MCF 10A (cell line): ENCODE data around the gene STAC3. TPM values are rescaled to one million over a fixed set of nuclear protein-coding genes. Genes with fewer than 3 reads are reported as not detected.

Experiments used
- BruUV-seq: library from RNA; stranded (reverse); fragments of 400-500 nt; replicated peaks from 2 replicates; lab custom pipeline; 2021; lab: Mats Ljungman, UMichigan
- CTCF ChIA-PET: fragments of 300-600 bp; sonication (Branson Sonifier 250); formaldehyde crosslinking; extraction: SDS; loops from one replicate; lab custom pipeline; 2021; ENCODE audit warnings: antibody characterized with exemption, inconsistent platforms; lab: Yijun Ruan, JAX
- POLR2A ChIA-PET: fragments of 300-600, 350-650 bp; sonication (Branson Sonifier 250); formaldehyde crosslinking; extraction: SDS; loops from one replicate; lab custom pipeline; 2020; ENCODE audit warnings: antibody characterized with exemption, inconsistent platforms; lab: Yijun Ruan, JAX
- DNase-seq: peaks from one replicate; pipeline ENCODE4 v3.0.0-alpha.2; 2018; ENCODE audit not compliant: unreplicated experiment
- H3K27ac Mint-ChIP-seq: one replicate; pipeline ENCODE4 v1.8.0; 2022; ENCODE audit warnings: mild to moderate bottlenecking, low read depth, mixed read lengths; ENCODE audit not compliant: unreplicated experiment
- H3K27me3 Mint-ChIP-seq: one replicate; pipeline ENCODE4 v1.8.0; 2022; ENCODE audit warnings: mixed read lengths; ENCODE audit not compliant: insufficient read depth, unreplicated experiment
- H3K36me3 Mint-ChIP-seq: one replicate; pipeline ENCODE4 v1.8.0; 2022; ENCODE audit warnings: mild to moderate bottlenecking, moderate library complexity, mixed read lengths; ENCODE audit not compliant: insufficient read depth, unreplicated experiment
- H3K4me1 Mint-ChIP-seq: one replicate; pipeline ENCODE4 v1.8.0; 2022; ENCODE audit warnings: mixed read lengths; ENCODE audit not compliant: insufficient read depth, unreplicated experiment
- H3K4me3 Mint-ChIP-seq: one replicate; pipeline ENCODE4 v1.8.0; 2022; ENCODE audit warnings: mild to moderate bottlenecking, moderate library complexity, mixed read lengths; ENCODE audit not compliant: unreplicated experiment
- H3K9me3 Mint-ChIP-seq: one replicate; pipeline ENCODE4 v1.8.0; 2022; ENCODE audit warnings: mixed read lengths; ENCODE audit not compliant: unreplicated experiment
- CTCF ChIP-seq: fragments of 200-600 bp; IDR thresholded peaks from one replicate; pipeline ENCODE4 v1.8.0; 2022; ENCODE audit warnings: antibody characterized with exemption, mild to moderate bottlenecking; ENCODE audit not compliant: unreplicated experiment
- intact Hi-C: fragments of 100-400 bp; cut with micrococcal nuclease; formaldehyde crosslinking; loops from 2 replicates; pipeline ENCODE4 v1.14.1; 2022
- total RNA-seq: library from RNA; stranded (reverse); gene quantifications from 2 replicates; pipeline ENCODE4 v1.2.3, GENCODE V29; 2022

The STAC3 gene
- total RNA-seq, 1 experiment from 2014 or later = 2.8 TPM

GRCh38 chr12:57218030-57218853 lies 32.7 kb downstream of the STAC3 start:
- ChIA-PET POLR2A (interaction anchor here (1.0 to 1.1 kb wide), 2 partner anchors 22 to 130 kb away, joined by 3 read pairs; no protein-coding TSS in a partner anchor), CTCF (interaction anchor here (0.7 to 1.9 kb wide), 6 partner anchors 11 to 152 kb away, joined by 4 to 13 read pairs (median 6); partner anchors contain the start of gene SHMT2)
- Mint-ChIP-seq H3K9me3 (no peaks in the 10 kb centered on the region), H3K27me3 (peaks cover 73% of the 10 kb centered on the region), H3K27ac (no peak overlapping the region), H3K4me1 (peaks cover 34% of the 10 kb centered on the region), H3K4me3 (no peak overlapping the region), H3K36me3 (no peaks in the 10 kb centered on the region)
- TF ChIP-seq CTCF = no peak
- BruUV-seq = no TSS peak
- DNase-seq = no peak
- intact Hi-C loops = no loop called here

GRCh38 chr12:57216921-57217879 lies 33.8 kb downstream of the STAC3 start:
- no peak for DNase-seq
- ChIA-PET CTCF (interaction anchor here (0.7 to 1.9 kb wide), 6 partner anchors 11 to 40 kb away, joined by 4 to 13 read pairs (median 5); partner anchors contain the start of gene SHMT2), POLR2A (interaction anchor here (0.7 to 1.1 kb wide), 3 partner anchors 23 to 185 kb away, joined by 3 read pairs; no protein-coding TSS in a partner anchor)
- Mint-ChIP-seq H3K4me3 (peak overlapping the region; percentile 72), H3K27me3 (peaks cover 70% of the 10 kb centered on the region), H3K9me3 (no peaks in the 10 kb centered on the region), H3K36me3 (no peaks in the 10 kb centered on the region), H3K4me1 (peaks cover 34% of the 10 kb centered on the region), H3K27ac (peak overlapping the region; percentile 42)
- no TSS peak for BruUV-seq
- intact Hi-C loops = no loop called here
- no peak for TF ChIP-seq CTCF

GRCh38 chr12:57216014-57216911 lies 34.7 kb downstream of the STAC3 start, which contains the start of gene NXPH4:
NXPH4 (plus strand) TSS chr12:57216794; CDS start chr12:57216970, 176 bp downstream.
- ChIA-PET CTCF (interaction anchor here (0.6 to 9.4 kb wide), 8 partner anchors 11 to 271 kb away, joined by 3 to 188 read pairs (median 18); partner anchors contain the start of gene SHMT2), POLR2A (interaction anchor here (0.7 kb wide), 1 partner anchor 184 kb away, joined by 3 read pairs; no protein-coding TSS in a partner anchor)
- H3K27me3 Mint-ChIP-seq = peaks cover 60% of the 10 kb centered on the region
- intact Hi-C loops = no loop called here
- no TSS peak for BruUV-seq
- H3K4me3 Mint-ChIP-seq = peak within 1 kb of the TSS; percentile 72
- H3K4me1 Mint-ChIP-seq = peaks cover 34% of the 10 kb centered on the region
- H3K36me3 Mint-ChIP-seq = no peaks in the 10 kb centered on the region
- TF ChIP-seq CTCF = no peak
- no peak for DNase-seq
- no peaks in the 10 kb centered on the region for H3K9me3 Mint-ChIP-seq
- peak within 1 kb of the TSS; percentile 42 for H3K27ac Mint-ChIP-seq
